ENCODE data around the gene PEAR1. TPM values are rescaled to one million over a fixed set of nuclear protein-coding genes. Genes with fewer than 3 reads are reported as not detected.

PEAR1 gene
- polyA plus RNA-seq, 2 of the 4 experiments (the other 2 are of a cell fraction) = 1.7 to 5.0 TPM

GRCh38 chr1:156887734-156888133, 5.8 kb upstream of the PEAR1 start:
- H3K27ac ChIP-seq = no peak overlapping the region
- no peaks in the 10 kb centered on the region for H3K9me3 ChIP-seq
- no peak overlapping the region for H3K4me3 ChIP-seq
- FAIRE-seq (no peak), DNase-seq (ENCODE audit: low read depth in 1 of 2, low spot score in 1 of 2) (no peak), ATAC-seq (no peak)
- TF ChIP-seq E2F6 (IDR thresholded peaks at IDR 0.05; ENCODE audit: borderline replicate concordance, low read depth) = no peak
- TF ChIP-seq PHF8 (IDR thresholded peaks at IDR 0.05; ENCODE audit: borderline replicate concordance, low read depth) = no peak
- no peak for TF ChIP-seq CHD2 (IDR thresholded peaks at IDR 0.05; ENCODE audit: low read length, partially characterized antibody)
- no peak for TF ChIP-seq POLR2A (IDR thresholded peaks at IDR 0.05; ENCODE audit: low read length)
- TF ChIP-seq MAX (IDR thresholded peaks at IDR 0.05) = no peak
- no peak for TF ChIP-seq CBX2 (IDR thresholded peaks at IDR 0.05; ENCODE audit: borderline replicate concordance, low read depth)
- TF ChIP-seq ZFP36 (IDR thresholded peaks at IDR 0.05; ENCODE audit: borderline replicate concordance, partially characterized antibody) = no peak
- no peak for TF ChIP-seq CBX8 (IDR thresholded peaks at IDR 0.05)
- TF ChIP-seq POLR2AphosphoS2 (conservative IDR thresholded peaks at IDR 0.05; ENCODE audit: low read length) = no peak
- no peak for TF ChIP-seq BHLHE40 (IDR thresholded peaks at IDR 0.05; ENCODE audit: low read depth, low read length)
- TF ChIP-seq NFE2L2 (conservative IDR thresholded peaks at IDR 0.05; ENCODE audit: low read length) = no peak
- TF ChIP-seq ELK1 (IDR thresholded peaks at IDR 0.05; ENCODE audit: low read depth, low read length) = no peak
- TF ChIP-seq CTCF (IDR thresholded peaks at IDR 0.05) = no peak
- no peak for TF ChIP-seq JUNB (IDR thresholded peaks at IDR 0.05)
- no peak for TF ChIP-seq ZNF302 (CRISPR knock-in tag; IDR thresholded peaks at IDR 0.05)
- TF ChIP-seq FOSB (CRISPR knock-in tag; IDR thresholded peaks at IDR 0.05) = no peak
- no peak for TF ChIP-seq PBX3 (IDR thresholded peaks at IDR 0.05)
- TF ChIP-seq RAD21 (conservative IDR thresholded peaks at IDR 0.05 in 1 of 2, IDR thresholded peaks at IDR 0.05 in 1 of 2) = no peak
- no peak for TF ChIP-seq JUN (IDR thresholded peaks at IDR 0.05)
- ChIA-PET POLR2A (no interaction called here), CTCF (interaction anchor here (0.9 to 20.8 kb wide), 11 partner anchors 14 to 200 kb away, joined by 3 to 341 read pairs (median 108); partner anchors contain the start of genes INSRR, ISG20L2, LRRC71 and METTL25B)
- H3K4me1 ChIP-seq = peaks cover 3% of the 10 kb centered on the region; the same call in 1 of the 3 replicates
- 36% methylated on average over 4 of the region's 6 CpGs for WGBS (ENCODE audit: missing lambda C conversion rate)
- H3K4me2 ChIP-seq = no peak overlapping the region

- H3K9me3 ChIP-seq = no peaks in the 10 kb centered on the region
- POLR2A ChIA-PET = interaction anchor here (0.6 to 2.4 kb wide), 2 partner anchors 29 to 162 kb away, joined by 3 to 6 read pairs; partner anchors contain the start of genes ISG20L2, METTL25B and NTRK1
- ATAC-seq = peak; percentile 54 to 68; a peak in 5 of 6 replicates
- FAIRE-seq = peak; percentile 72
- peaks cover 15% of the 10 kb centered on the region for H3K4me1 ChIP-seq
- DNase-seq (ENCODE audit: low read depth in 1 of 2, low spot score in 1 of 2) = peak; percentile 82 to 87
- peak; percentile 88 for TF ChIP-seq SMC3 (IDR thresholded peaks at IDR 0.05)
- TF ChIP-seq PBX3 (IDR thresholded peaks at IDR 0.05) = no peak
- TF ChIP-seq RAD21 (conservative IDR thresholded peaks at IDR 0.05 in 1 of 2, IDR thresholded peaks at IDR 0.05 in 1 of 2) = peak; percentile 90 to 94
- TF ChIP-seq CTCF (IDR thresholded peaks at IDR 0.05) = peak; percentile 94
- no peak overlapping the region for H3K4me3 ChIP-seq
- 37% methylated on average over 8 of the region's 8 CpGs for WGBS (ENCODE audit: missing lambda C conversion rate)
- CTCF ChIA-PET = interaction anchor here (0.5 to 20.8 kb wide), 46 partner anchors 8 to 271 kb away, joined by 3 to 341 read pairs (median 6); partner anchors contain the start of genes CRABP2, HAPLN2, INSRR and ISG20L2
- H3K27ac ChIP-seq = peak overlapping the region; percentile 43 to 77; a peak in 4 of 6 replicates
- no peak overlapping the region for H3K4me2 ChIP-seq
Observed at GRCh38 chr1:156889802-156890580, 3.5 kb upstream of the PEAR1 start.

All from A549 (cell line).